ENCODE results near the gene SKAP1. TPM values are rescaled to one million over a fixed set of nuclear protein-coding genes. Genes with fewer than 3 reads are reported as not detected.

Gene SKAP1
- polyA plus RNA-seq, 3 donors: 0.13 to 1.0 (median 0.52) TPM

- no peaks in the 10 kb centered on the region for H3K9me3 ChIP-seq (replicated peaks in 1 of 2; ENCODE audit: control insufficient read depth in 1 of 2, insufficient read depth in 1 of 2, low read length in 2 of 2)
- peak overlapping the region; percentile 73 for H3K4me2 ChIP-seq (replicated peaks; ENCODE audit: extremely low read depth, low read length, poor library complexity, severe bottlenecking)
- H3K4me3 ChIP-seq (replicated peaks in 1 of 3; ENCODE audit: low read depth in 2 of 3, low read length in 3 of 3): peak overlapping the region; percentile 20 to 67 (median 36)
- H3K27ac ChIP-seq (ENCODE audit: low read depth in 1 of 2, low read length in 2 of 2): peak overlapping the region in 1 of 2 donors; percentile 75
- Mint-ChIP-seq H3K4me3 (peak overlapping the region; percentile 58 to 82), H3K27ac (peak overlapping the region; percentile 78 to 92 (median 87)), H3K27me3 (ENCODE audit: low read depth in 3 of 3) (peaks cover 4 to 18% (median 9%) of the 10 kb centered on the region in 3 donors), H3K36me3 (no peaks in the 10 kb centered on the region), H3K9me3 (no peaks in the 10 kb centered on the region), H3K4me1 (peaks cover 13% of the 10 kb centered on the region)
- H3K9ac ChIP-seq (ENCODE audit: insufficient read depth, low read length, poor library complexity, severe bottlenecking): peak overlapping the region; percentile 46
- TF ChIP-seq CTCF (IDR thresholded peaks at IDR 0.05): no peak
- peak overlapping the region; percentile 66 for H2AFZ ChIP-seq (ENCODE audit: insufficient read depth, low read depth, low read length, poor library complexity, severe bottlenecking)
- peaks cover 16 to 23% of the 10 kb centered on the region in 2 donors for H3K4me1 ChIP-seq (ENCODE audit: control insufficient read depth in 1 of 2, insufficient read depth in 2 of 2, low read length in 2 of 2)
- H4K20me1 ChIP-seq (ENCODE audit: insufficient read depth, low read length): no peaks in the 10 kb centered on the region
- no peaks in the 10 kb centered on the region for H3K79me2 ChIP-seq (ENCODE audit: insufficient read depth, low read length)
- peak; percentile 11 to 39 (median 17) for DNase-seq
- intact Hi-C loops (cut with micrococcal nuclease): no loop called here
- H3K36me3 ChIP-seq (replicated peaks in 1 of 2; ENCODE audit: control insufficient read depth in 1 of 2, insufficient read depth in 2 of 2, low read length in 2 of 2): no peaks in the 10 kb centered on the region
- peaks cover 2 to 5% of the 10 kb centered on the region in 2 donors for H3K27me3 ChIP-seq (ENCODE audit: control insufficient read depth in 2 of 2, insufficient read depth in 2 of 2, low read length in 2 of 2)
- WGBS (ENCODE audit: insufficient coverage): no CpG with 5 or more reads among the region's 3 CpGs
These were observed 135.1 kb downstream of the SKAP1 start for GRCh38 chr17:48294806-48295361.

GRCh38 chr17:48294020-48294805 lies 135.8 kb downstream of the SKAP1 start:
- 77% methylated on average over 7 of the region's 12 CpGs for WGBS (ENCODE audit: insufficient coverage)
- H3K9me3 Mint-ChIP-seq: no peaks in the 10 kb centered on the region
- no peaks in the 10 kb centered on the region for H3K9me3 ChIP-seq (replicated peaks in 1 of 2; ENCODE audit: control insufficient read depth in 1 of 2, insufficient read depth in 1 of 2, low read length in 2 of 2)

More at GRCh38 chr17:48294020-48294805, 135.8 kb downstream of the SKAP1 start:
- Histone ChIP-seq H3K4me3 (replicated peaks in 1 of 3; ENCODE audit: low read depth in 2 of 3, low read length in 3 of 3) (peak overlapping the region in 2 of 3 experiments; percentile 9 to 67), H3K36me3 (replicated peaks in 1 of 2; ENCODE audit: control insufficient read depth in 1 of 2, insufficient read depth in 2 of 2, low read length in 2 of 2) (no peaks in the 10 kb centered on the region), H3K4me2 (replicated peaks; ENCODE audit: extremely low read depth, low read length, poor library complexity, severe bottlenecking) (peak overlapping the region; percentile 73), H3K27ac (ENCODE audit: low read depth in 1 of 2, low read length in 2 of 2) (peak overlapping the region in 1 of 2 donors; percentile 75), H3K4me1 (ENCODE audit: control insufficient read depth in 1 of 2, insufficient read depth in 2 of 2, low read length in 2 of 2) (peaks cover 16 to 23% of the 10 kb centered on the region in 2 donors), H3K27me3 (ENCODE audit: control insufficient read depth in 2 of 2, insufficient read depth in 2 of 2, low read length in 2 of 2) (peaks cover 2 to 5% of the 10 kb centered on the region in 2 donors), H4K20me1 (ENCODE audit: insufficient read depth, low read length) (no peaks in the 10 kb centered on the region), H3K9ac (ENCODE audit: insufficient read depth, low read length, poor library complexity, severe bottlenecking) (no peak overlapping the region), H3K79me2 (ENCODE audit: insufficient read depth, low read length) (no peaks in the 10 kb centered on the region), H2AFZ (ENCODE audit: insufficient read depth, low read depth, low read length, poor library complexity, severe bottlenecking) (peak overlapping the region; percentile 66)
- H3K4me3 Mint-ChIP-seq: no peak overlapping the region
- no peaks in the 10 kb centered on the region for H3K36me3 Mint-ChIP-seq
- H3K27me3 Mint-ChIP-seq (ENCODE audit: low read depth in 3 of 3): peaks cover 2 to 12% (median 5%) of the 10 kb centered on the region in 3 donors
- DNase-seq: no peak
- H3K4me1 Mint-ChIP-seq: peaks cover 13% of the 10 kb centered on the region
- no peak for TF ChIP-seq CTCF (IDR thresholded peaks at IDR 0.05)
- intact Hi-C loops (cut with micrococcal nuclease): no loop called here
- no peak overlapping the region for H3K27ac Mint-ChIP-seq
